K562 (cell line): Measurements from ENCODE around the gene SCUBE2. TPM values are rescaled to one million over a fixed set of nuclear protein-coding genes. Genes with fewer than 3 reads are reported as not detected.

ENCODE experiments used
- HOXB6 ChIP-seq: fragments of 250-450 bp; sonication (Bioruptor Pico); IDR thresholded peaks from 2 replicates; pipeline ENCODE4 v1.5.1; 2022; ENCODE audit warnings: mild to moderate bottlenecking, borderline replicate concordance
- MTA3 ChIP-seq: fragments of 450-650 bp; formaldehyde crosslinking; IDR thresholded peaks from 2 replicates; pipeline ENCODE4 v1.6.1; 2017; ENCODE audit warnings: mild to moderate bottlenecking, borderline replicate concordance
- POLR2AphosphoS2 ChIP-seq: IDR thresholded peaks from 2 replicates; pipeline ENCODE4 v1.6.1; 2012; ENCODE audit warnings: low read length, improper control_type of control experiment
- PRDM10 ChIP-seq: fragments of 450-650 bp; IDR thresholded peaks from 2 replicates; pipeline ENCODE4 v1.6.1; 2018; ENCODE audit not compliant: partially characterized antibody
- TCF3 ChIP-seq: sonication (generic); formaldehyde crosslinking; IDR thresholded peaks from 2 replicates; pipeline ENCODE4 v1.4.0; 2020; ENCODE audit warnings: mild to moderate bottlenecking, missing genetic modification reagents
- TSHZ1 ChIP-seq: fragments of 250-450 bp; sonication (Bioruptor Pico); IDR thresholded peaks from 2 replicates; pipeline ENCODE4 v1.4.0; 2020; ENCODE audit warnings: mild to moderate bottlenecking, moderate library complexity
- ZNF121 ChIP-seq: sonication (generic); formaldehyde crosslinking; conservative IDR thresholded peaks from 2 replicates; pipeline ENCODE4 v1.8.0; 2022; ENCODE audit warnings: missing genetic modification reagents
- ZNF253 ChIP-seq: fragments of 250-450 bp; sonication (Bioruptor Pico); conservative IDR thresholded peaks from 2 replicates; pipeline ENCODE4 v1.6.1; 2021; ENCODE audit warnings: mild to moderate bottlenecking
- polyA plus RNA-seq, 8 experiments: library from polyadenylated mRNA; depleted of rRNA in 4 of 8; stranded (reverse) in 5 of 8; unstranded in 3 of 8; fragments of >200 nt; fragmentation: Nextera tagmentation in 2 of 8; fragmentation: Illumina TruSeq in 1 of 8; extraction: Ambion mirVana in 2 of 8; extraction: Trizol in 1 of 8; gene quantifications; 2 replicates each; pipeline versions ENCODE4 v1.2.1 to v1.2.3, GENCODE V29; 2011 to 2014; ENCODE audit warnings: inconsistent platforms in 1 of 8, missing spikeins in 1 of 8
- total RNA-seq, 7 experiments: library from RNA; depleted of rRNA in 6 of 7; stranded (reverse); fragments of >200 nt in 6 of 7; fragmentation: Illumina TruSeq in 2 of 7; extraction: Trizol in 2 of 7; gene quantifications; 2 replicates each; pipeline versions ENCODE4 v1.2.1 to v1.2.3, GENCODE V29; 2011 to 2021; ENCODE audit warnings: low replicate concordance in 1 of 7

The SCUBE2 gene
- total and polyA plus RNA-seq, 9 of the 15 experiments (the other 6 are each of a cell fraction or from before 2014, with no cell fraction given) = 0.06 to 0.40 (median 0.07) TPM; not detected in 6

- TF ChIP-seq TSHZ1 (CRISPR knock-in tag) = no peak
- TF ChIP-seq POLR2AphosphoS2 = no peak
- no peak for TF ChIP-seq PRDM10
- TF ChIP-seq ZNF253 (CRISPR knock-in tag) = no peak
- no peak for TF ChIP-seq ZNF121
- no peak for TF ChIP-seq HOXB6 (CRISPR knock-in tag)
- TF ChIP-seq TCF3 (CRISPR knock-in tag) = no peak
- peak; percentile 99 for TF ChIP-seq MTA3
These were observed 87.7 kb downstream of the SCUBE2 start, which contains the start of gene NRIP3 (continued) for GRCh38 chr11:9003573-9004182.
